Epithelial cell of esophagus (primary cell): Measurements from ENCODE around the gene TAF1D.
A peak's percentile ranks its signal among the peaks of the same experiment; 100 is the strongest.

Experiments
- DNase-seq: peaks from one replicate; pipeline ENCODE4 v3.0.0; 2010; ENCODE audit warnings: low read depth
- H3K4me3 ChIP-seq: 2 replicates; pipeline ENCODE4 v1.5.1; 2011; ENCODE audit warnings: mild to moderate bottlenecking, low read length, control low read depth
- TF ChIP-seq, protein P1 (sequence below): IDR thresholded peaks from 2 replicates; pipeline ENCODE4 v1.5.1; 2011; ENCODE audit warnings: low read depth, mild to moderate bottlenecking, low read length, control low read depth, inconsistent platforms; ENCODE audit not compliant: insufficient read depth; ENCODE audit errors: missing control alignments

TAF1D gene

DNA sequence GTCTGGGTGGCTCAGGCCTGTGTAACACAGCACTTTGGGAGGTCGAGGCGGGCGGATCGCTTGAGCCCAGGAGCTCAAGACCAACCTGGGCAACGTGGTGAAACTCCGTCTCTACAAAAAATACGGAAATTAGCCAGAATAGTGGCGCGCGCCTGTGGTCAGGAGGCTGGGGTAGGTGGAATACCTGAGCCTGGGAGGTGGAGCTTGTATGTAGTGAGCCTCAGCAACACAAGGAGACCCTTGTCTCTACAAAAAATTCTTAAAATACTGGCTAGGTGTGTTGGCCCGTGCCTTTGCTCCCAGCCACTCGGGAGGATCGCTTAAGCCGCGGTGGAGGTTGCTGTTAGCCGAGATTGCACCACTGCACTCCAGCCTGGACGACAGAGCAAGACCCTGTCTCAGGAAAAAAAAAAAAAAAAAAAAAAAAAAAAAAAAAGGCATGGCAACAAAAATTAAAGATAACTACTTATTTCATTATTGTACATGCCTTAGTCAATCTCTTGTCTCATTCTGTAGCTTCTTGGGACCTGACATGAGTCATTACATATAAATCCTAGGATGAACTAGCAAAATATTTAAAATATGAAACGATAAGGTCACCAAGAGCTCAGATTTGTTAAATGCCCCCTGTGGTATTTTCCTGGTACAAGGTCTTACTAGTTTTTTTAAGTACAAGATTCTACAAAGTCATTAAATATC, 1.1 kb downstream of the TAF1D start:
- H3K4me3 ChIP-seq, result peak overlapping the region; percentile 85
- TF ChIP-seq, protein P1, sequence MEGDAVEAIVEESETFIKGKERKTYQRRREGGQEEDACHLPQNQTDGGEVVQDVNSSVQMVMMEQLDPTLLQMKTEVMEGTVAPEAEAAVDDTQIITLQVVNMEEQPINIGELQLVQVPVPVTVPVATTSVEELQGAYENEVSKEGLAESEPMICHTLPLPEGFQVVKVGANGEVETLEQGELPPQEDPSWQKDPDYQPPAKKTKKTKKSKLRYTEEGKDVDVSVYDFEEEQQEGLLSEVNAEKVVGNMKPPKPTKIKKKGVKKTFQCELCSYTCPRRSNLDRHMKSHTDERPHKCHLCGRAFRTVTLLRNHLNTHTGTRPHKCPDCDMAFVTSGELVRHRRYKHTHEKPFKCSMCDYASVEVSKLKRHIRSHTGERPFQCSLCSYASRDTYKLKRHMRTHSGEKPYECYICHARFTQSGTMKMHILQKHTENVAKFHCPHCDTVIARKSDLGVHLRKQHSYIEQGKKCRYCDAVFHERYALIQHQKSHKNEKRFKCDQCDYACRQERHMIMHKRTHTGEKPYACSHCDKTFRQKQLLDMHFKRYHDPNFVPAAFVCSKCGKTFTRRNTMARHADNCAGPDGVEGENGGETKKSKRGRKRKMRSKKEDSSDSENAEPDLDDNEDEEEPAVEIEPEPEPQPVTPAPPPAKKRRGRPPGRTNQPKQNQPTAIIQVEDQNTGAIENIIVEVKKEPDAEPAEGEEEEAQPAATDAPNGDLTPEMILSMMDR, result no peak
- DNase-seq, result peak; percentile 59

DNA sequence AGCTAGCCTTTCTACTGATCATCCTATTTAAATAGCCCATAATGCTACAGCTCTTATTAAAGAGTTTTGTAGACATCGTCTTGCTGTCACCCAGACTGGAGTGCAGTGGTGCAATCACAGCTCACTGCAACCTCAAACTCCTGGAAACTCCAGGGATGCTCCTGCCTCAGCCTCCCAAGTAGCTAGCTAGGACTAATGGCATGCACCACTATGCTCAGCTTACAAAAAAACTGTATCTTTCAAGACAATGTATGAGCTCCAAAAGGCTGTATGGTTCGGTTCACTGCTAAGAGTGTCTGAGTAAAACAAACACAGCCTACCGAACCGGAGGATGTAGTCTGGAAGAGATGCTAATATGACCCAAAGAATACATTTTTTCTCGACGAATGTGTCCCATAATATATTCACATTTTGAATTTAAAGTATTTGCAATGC, 2.6 kb downstream of the TAF1D start:
- TF ChIP-seq, protein P1, result no peak
- H3K4me3 ChIP-seq, result peak overlapping the region; percentile 85
- peak; percentile 29 for DNase-seq

DNA sequence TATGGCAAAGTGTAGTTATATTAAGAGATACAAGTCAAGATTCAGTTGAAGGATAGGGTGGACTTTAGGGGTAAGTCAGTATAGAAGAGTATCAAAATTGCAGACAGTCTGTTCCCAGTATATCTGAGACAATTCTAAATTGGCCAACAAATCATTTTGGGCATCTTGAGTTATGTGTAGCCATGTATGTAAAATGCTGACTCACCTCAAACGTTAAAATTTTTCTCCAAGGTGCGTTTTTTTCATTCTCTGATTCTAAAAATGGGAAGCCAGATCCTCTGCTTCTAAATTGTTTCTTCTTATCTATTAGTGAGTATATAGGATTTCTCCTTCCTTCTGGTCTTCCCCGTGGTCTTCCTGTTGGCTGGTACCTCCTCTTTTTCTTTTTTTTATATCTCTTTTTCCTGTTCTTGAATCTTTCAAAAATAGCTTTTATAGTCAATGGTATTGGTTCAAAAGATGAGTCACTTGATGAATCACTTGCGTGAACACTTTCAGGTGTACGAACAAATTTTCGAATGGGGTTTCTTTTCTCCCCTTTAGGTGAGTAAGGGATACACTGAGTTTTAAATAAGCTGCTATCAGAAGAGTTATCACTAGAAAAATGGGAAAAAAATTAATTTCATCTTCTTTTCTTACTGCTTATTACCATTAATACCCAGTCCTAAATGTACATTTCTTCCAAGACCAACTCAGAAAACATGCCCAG, 3.2 kb downstream of the TAF1D start:
- H3K4me3 ChIP-seq, result peak overlapping the region; percentile 85
- TF ChIP-seq, protein P1, result no peak
- DNase-seq, result peak; percentile 62

DNA sequence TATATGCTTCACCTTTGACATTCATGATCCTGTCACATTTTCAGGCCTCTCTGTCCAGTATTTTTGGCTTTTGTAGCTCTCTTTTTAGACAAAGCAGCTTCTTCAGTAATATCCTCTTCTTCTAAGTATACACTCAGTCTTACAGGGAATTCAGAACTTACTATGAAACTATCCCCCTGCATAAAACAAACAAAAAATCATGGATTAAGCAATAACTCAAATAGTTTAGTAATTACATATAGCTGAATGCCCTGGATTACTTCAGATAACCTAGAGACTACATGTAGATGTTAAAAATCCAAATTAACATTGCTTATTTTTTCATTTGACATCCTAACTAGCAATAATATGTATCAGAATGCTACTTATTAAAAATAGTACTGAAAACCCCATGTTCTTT, 5.2 kb downstream of the TAF1D start:
- DNase-seq, result no peak
- TF ChIP-seq, protein P1, result no peak
- no peak overlapping the region for H3K4me3 ChIP-seq

DNA sequence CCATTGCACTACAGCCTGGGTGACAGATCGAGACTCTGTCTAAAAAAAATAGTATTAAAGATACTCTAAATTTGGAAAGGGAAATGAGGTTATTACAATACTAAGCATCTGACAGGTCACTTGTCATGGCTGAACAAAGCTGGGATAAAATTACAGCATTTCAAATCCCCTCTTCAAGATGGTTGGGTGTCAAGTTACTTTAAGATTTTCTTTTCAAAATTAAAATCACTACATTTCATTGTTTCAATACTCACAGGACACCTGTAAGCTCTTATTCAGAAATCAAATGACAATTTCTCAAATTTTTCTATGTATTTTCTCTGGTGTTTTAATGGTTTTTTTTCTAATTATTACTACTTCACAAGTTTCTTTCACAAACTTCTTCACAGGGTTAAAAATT, 5.7 kb downstream of the TAF1D start:
- H3K4me3 ChIP-seq, result no peak overlapping the region
- TF ChIP-seq, protein P1, result no peak
- DNase-seq, result no peak

DNA sequence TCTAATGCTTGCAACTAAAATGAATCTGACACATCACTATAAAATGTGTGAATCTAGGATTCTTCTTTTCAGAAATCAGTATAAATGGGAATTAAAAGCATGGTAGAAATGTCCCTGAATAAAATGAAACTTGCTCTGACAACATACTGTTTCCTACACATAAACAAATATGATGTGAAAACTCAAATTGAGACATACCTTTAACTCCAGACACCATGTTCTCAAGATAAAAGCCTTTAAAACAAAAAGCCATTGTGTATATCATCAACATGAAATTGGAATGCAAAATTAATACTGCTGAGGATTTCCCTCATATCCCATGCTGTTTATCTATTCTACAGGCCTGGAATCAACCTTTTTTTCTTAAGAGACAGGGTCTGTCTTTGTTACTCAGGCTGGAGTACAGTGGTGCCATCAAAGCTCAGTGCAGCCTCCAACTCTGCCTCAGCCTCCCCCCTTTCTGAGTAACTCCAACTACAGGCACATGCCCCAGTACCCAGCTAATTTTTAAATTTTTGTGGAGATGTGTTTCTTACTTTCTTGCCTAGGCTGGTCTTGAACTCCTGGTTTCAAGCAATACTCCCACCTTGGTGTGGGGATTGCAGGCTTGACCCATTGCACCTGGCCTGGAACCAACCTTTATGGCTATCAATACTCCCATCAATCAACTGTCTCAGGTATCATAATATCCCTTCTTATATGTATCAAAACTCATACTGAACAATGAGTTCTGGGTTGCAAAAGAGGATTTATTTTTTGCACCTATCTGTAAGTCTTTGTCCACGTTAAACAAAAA, 6.7 kb downstream of the TAF1D start:
- no peak overlapping the region for H3K4me3 ChIP-seq
- no peak for DNase-seq
- TF ChIP-seq, protein P1, result no peak
